Measurements from ENCODE around the gene RPS6KA2.

RPS6KA2 gene

GRCh38 chr6:166573511-166574216 is 53.4 kb downstream of the RPS6KA2 start:
- no peak for DNase-seq (ENCODE audit: low read depth)

GRCh38 chr6:166572370-166573261 is 54.4 kb downstream of the RPS6KA2 start:
- DNase-seq (ENCODE audit: low read depth): no peak

GRCh38 chr6:166570929-166571713 is 55.9 kb downstream of the RPS6KA2 start:
- no peak for DNase-seq (ENCODE audit: low read depth)

- no peak for DNase-seq (ENCODE audit: low read depth)
Observed at GRCh38 chr6:166569206-166569605, 57.8 kb downstream of the RPS6KA2 start.

- no peak for DNase-seq (ENCODE audit: low read depth)
Observed at GRCh38 chr6:166567813-166568212, 59.2 kb downstream of the RPS6KA2 start.

GRCh38 chr6:166567107-166567506 is 59.9 kb downstream of the RPS6KA2 start:
- no peak for DNase-seq (ENCODE audit: low read depth)

GRCh38 chr6:166566026-166567011 is 60.7 kb downstream of the RPS6KA2 start:
- DNase-seq (ENCODE audit: low read depth): no peak

GRCh38 chr6:166565084-166565967 is 61.7 kb downstream of the RPS6KA2 start:
- no peak for DNase-seq (ENCODE audit: low read depth)

GRCh38 chr6:166563805-166564204 is 63.2 kb downstream of the RPS6KA2 start:
- DNase-seq (ENCODE audit: low read depth): no peak

- no peak for DNase-seq (ENCODE audit: low read depth)
Observed at GRCh38 chr6:166563200-166563599, 63.9 kb downstream of the RPS6KA2 start.

- no peak for DNase-seq (ENCODE audit: low read depth)
Observed at GRCh38 chr6:166562726-166563125, 64.3 kb downstream of the RPS6KA2 start.

GRCh38 chr6:166561771-166562359 is 65.2 kb downstream of the RPS6KA2 start:
- no peak for DNase-seq (ENCODE audit: low read depth)

- no peak for DNase-seq (ENCODE audit: low read depth)
Observed at GRCh38 chr6:166560222-166560621, 66.8 kb downstream of the RPS6KA2 start.

- DNase-seq (ENCODE audit: low read depth): no peak
Observed at GRCh38 chr6:166559662-166560061, 67.4 kb downstream of the RPS6KA2 start.

- no peak for DNase-seq (ENCODE audit: low read depth)
Observed at GRCh38 chr6:166559211-166559610, 67.8 kb downstream of the RPS6KA2 start.

GRCh38 chr6:166558156-166559005 is 68.7 kb downstream of the RPS6KA2 start:
- no peak for DNase-seq (ENCODE audit: low read depth)

GRCh38 chr6:166556863-166557322 is 70.2 kb downstream of the RPS6KA2 start:
- DNase-seq (ENCODE audit: low read depth): no peak

- DNase-seq (ENCODE audit: low read depth): no peak
Observed at GRCh38 chr6:166556336-166556735, 70.7 kb downstream of the RPS6KA2 start.

- no peak for DNase-seq (ENCODE audit: low read depth)
Observed at GRCh38 chr6:166555086-166555485, 72.0 kb downstream of the RPS6KA2 start.

All from stimulated activated CD8-positive, alpha-beta memory T cell treated with anti-CD3 and anti-CD28 coated beads, Interleukin-15, amount 100 ng/mL, for 24 hours (primary cell).